ENCODE data around the gene CSGALNACT2. TPM values are rescaled to one million over a fixed set of nuclear protein-coding genes. Genes with fewer than 3 reads are reported as not detected.

The CSGALNACT2 gene
- total RNA-seq, 1 experiment from 2014 or later: 8.9 TPM

DNA sequence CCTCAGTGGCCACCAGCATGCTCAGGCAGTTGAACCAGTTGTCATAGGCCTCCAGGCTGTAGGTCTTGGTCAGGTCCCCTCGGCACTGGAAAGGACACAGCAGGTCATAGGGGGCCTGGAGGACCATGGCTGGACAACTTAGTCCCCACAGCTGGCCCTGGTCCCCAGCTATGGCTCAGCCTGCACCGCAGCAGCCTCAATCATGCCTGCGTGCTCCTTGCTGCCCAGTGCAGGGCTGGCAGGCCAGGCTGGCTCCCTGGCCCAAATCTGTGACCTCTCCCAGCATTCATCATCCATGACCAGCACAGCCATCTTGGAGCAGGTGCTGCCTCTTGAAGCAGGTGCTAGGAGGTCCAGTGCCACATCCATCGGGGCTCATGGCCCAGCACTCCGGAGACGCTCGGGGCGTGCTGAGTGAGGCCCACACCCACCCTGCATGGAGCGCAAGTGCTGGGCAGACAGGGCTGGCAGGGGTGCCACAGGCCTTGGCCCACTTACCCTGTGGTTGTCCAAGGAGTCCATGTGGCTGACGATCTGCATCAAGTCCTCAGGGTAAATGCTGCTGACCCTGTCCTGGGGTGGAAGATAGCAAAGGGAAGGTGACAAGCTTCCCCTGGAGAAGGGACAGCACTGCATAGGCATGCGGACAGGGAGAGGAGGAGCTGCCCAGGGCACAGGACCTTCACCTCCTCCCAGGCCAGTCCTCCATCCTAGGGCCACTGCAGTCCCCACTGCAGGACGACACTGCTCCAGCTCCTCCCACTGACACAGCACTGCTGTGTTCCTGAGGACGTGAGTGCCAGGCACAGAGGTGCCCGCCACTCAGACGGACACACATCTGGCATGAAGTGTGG is 61.7 kb downstream of the CSGALNACT2 start:
- H3K56ac ChIP-seq (ENCODE audit: insufficient read length, low read depth, low read length): no peak overlapping the region
- H3K27me3 ChIP-seq (ENCODE audit: insufficient read depth, low read length): no peaks in the 10 kb centered on the region
- no CpG with 5 or more reads among the region's 15 CpGs for WGBS (ENCODE audit: extremely low coverage, insufficient read length, low lambda C conversion rate)
- H2BK12ac ChIP-seq (ENCODE audit: insufficient read length, low read depth, low read length): no peak overlapping the region
- no peak overlapping the region for H4K91ac ChIP-seq (ENCODE audit: insufficient read length, low read depth, low read length)
- peaks cover 24 to 51% (median 46%) of the 10 kb centered on the region in 3 experiments; a peak in 6 of 7 replicates for H3K36me3 Mint-ChIP-seq (ENCODE audit: insufficient read depth in 1 of 3, low read depth in 3 of 3)
- no peak overlapping the region for H4K5ac ChIP-seq (ENCODE audit: insufficient read length, low read depth, low read length)
- no peaks in the 10 kb centered on the region for H3K23me2 ChIP-seq (ENCODE audit: insufficient read length, low read depth, low read length, poor library complexity, severe bottlenecking)
- no peaks in the 10 kb centered on the region for H3K27me3 Mint-ChIP-seq (ENCODE audit: low read depth)
- no peak overlapping the region for H3K9ac ChIP-seq (ENCODE audit: extremely low read depth, insufficient read length, low read length)
- H3K79me1 ChIP-seq (ENCODE audit: insufficient read depth, low read depth, low read length, poor library complexity, severe bottlenecking): no peaks in the 10 kb centered on the region
- H3K4me2 ChIP-seq (ENCODE audit: insufficient read depth, insufficient read length, low read length): no peak overlapping the region
- no peak overlapping the region for H2AFZ ChIP-seq (ENCODE audit: low read length)
- H3K27ac Mint-ChIP-seq: no peak overlapping the region
- H4K20me1 ChIP-seq (ENCODE audit: control insufficient read depth, insufficient read depth, insufficient read length): no peaks in the 10 kb centered on the region
- H3K23ac ChIP-seq (ENCODE audit: insufficient read length, low read depth, low read length): no peak overlapping the region
- peaks cover 1 to 5% of the 10 kb centered on the region in 2 experiments; a peak in 2 of 4 replicates for H3K4me1 Mint-ChIP-seq
- no peak overlapping the region for H3K18ac ChIP-seq (ENCODE audit: insufficient read length, low read depth, low read length)
- no peak overlapping the region for H2BK120ac ChIP-seq (ENCODE audit: low read depth, low read length, poor library complexity, severe bottlenecking)
- H3K9me3 ChIP-seq (ENCODE audit: control insufficient read depth, low read depth, low read length): no peaks in the 10 kb centered on the region
- H2AK5ac ChIP-seq (ENCODE audit: insufficient read length, low read length): no peak overlapping the region
- H3K79me2 ChIP-seq (ENCODE audit: insufficient read depth, low read length): no peaks in the 10 kb centered on the region
- no peak overlapping the region for H2BK5ac ChIP-seq (ENCODE audit: insufficient read length, low read length)
- H3K27ac ChIP-seq (ENCODE audit: insufficient read length, low read depth, low read length): no peak overlapping the region
- H2BK20ac ChIP-seq (ENCODE audit: low read depth, low read length, poor library complexity, severe bottlenecking): no peak overlapping the region
- TF ChIP-seq, protein P1, sequence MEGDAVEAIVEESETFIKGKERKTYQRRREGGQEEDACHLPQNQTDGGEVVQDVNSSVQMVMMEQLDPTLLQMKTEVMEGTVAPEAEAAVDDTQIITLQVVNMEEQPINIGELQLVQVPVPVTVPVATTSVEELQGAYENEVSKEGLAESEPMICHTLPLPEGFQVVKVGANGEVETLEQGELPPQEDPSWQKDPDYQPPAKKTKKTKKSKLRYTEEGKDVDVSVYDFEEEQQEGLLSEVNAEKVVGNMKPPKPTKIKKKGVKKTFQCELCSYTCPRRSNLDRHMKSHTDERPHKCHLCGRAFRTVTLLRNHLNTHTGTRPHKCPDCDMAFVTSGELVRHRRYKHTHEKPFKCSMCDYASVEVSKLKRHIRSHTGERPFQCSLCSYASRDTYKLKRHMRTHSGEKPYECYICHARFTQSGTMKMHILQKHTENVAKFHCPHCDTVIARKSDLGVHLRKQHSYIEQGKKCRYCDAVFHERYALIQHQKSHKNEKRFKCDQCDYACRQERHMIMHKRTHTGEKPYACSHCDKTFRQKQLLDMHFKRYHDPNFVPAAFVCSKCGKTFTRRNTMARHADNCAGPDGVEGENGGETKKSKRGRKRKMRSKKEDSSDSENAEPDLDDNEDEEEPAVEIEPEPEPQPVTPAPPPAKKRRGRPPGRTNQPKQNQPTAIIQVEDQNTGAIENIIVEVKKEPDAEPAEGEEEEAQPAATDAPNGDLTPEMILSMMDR (conservative IDR thresholded peaks at IDR 0.05): no peak
- no peak overlapping the region for H3K4ac ChIP-seq (ENCODE audit: low read depth, low read length)
- peak; percentile 23 for DNase-seq
- H3K4me3 Mint-ChIP-seq: no peak overlapping the region; a peak in 1 of 5 replicates
- no peak overlapping the region for H2BK15ac ChIP-seq (ENCODE audit: low read depth, low read length)
- H4K8ac ChIP-seq (replicated peaks; ENCODE audit: insufficient read length, low read depth, low read length): no peak overlapping the region
- no peak overlapping the region for H3K14ac ChIP-seq (ENCODE audit: insufficient read depth, low read length)
- H3K9me3 Mint-ChIP-seq: no peaks in the 10 kb centered on the region
- H3T11ph ChIP-seq (ENCODE audit: low read length): no peak overlapping the region
- no peaks in the 10 kb centered on the region for H3K4me1 ChIP-seq (ENCODE audit: insufficient read depth, low read length)
